Subcutaneous abdominal adipose tissue (tissue), 5 donors: ENCODE results near the gene UBL4A.

Experiments
- H3K27ac ChIP-seq: one replicate; pipeline ENCODE4 v1.7.0; 2013; ENCODE audit warnings: low read depth, mild to moderate bottlenecking, inconsistent platforms, low read length, moderate library complexity
- H3K27me3 ChIP-seq, 5 donors: one replicate each; pipeline ENCODE4 v1.7.0; 2013; ENCODE audit warnings: low read length in 5 of 5, inconsistent platforms in 1 of 5; ENCODE audit not compliant: control insufficient read depth in 5 of 5, insufficient read depth in 4 of 5
- H3K36me3 ChIP-seq, 5 donors: one replicate each; pipeline ENCODE4 v1.7.0; 2013; ENCODE audit warnings: low read length in 5 of 5; ENCODE audit not compliant: control insufficient read depth in 5 of 5, insufficient read depth in 5 of 5
- H3K4me1 ChIP-seq, 5 donors: one replicate each; pipeline ENCODE4 v1.7.0; 2013; ENCODE audit warnings: low read length in 5 of 5, mild to moderate bottlenecking in 3 of 5, moderate library complexity in 1 of 5; ENCODE audit not compliant: control insufficient read depth in 5 of 5, insufficient read depth in 5 of 5
- H3K4me3 ChIP-seq, 5 donors: one replicate each; pipeline ENCODE4 v1.7.0; 2013; ENCODE audit warnings: low read length in 5 of 5, low read depth in 1 of 5
- H3K9ac ChIP-seq, 5 donors: one replicate each; pipeline ENCODE4 v1.7.0; 2013; ENCODE audit warnings: low read length in 5 of 5, mild to moderate bottlenecking in 4 of 5, moderate library complexity in 3 of 5
- H3K9me3 ChIP-seq, 5 donors: one replicate each; pipeline ENCODE4 v1.7.0; 2013; ENCODE audit warnings: low read length in 5 of 5; ENCODE audit not compliant: control insufficient read depth in 5 of 5
- donor health status: healthy.
- donor health status: healthy.
- donor health status: healthy.
- donor health status: healthy.
- donor health status: healthy.

Gene UBL4A

DNA sequence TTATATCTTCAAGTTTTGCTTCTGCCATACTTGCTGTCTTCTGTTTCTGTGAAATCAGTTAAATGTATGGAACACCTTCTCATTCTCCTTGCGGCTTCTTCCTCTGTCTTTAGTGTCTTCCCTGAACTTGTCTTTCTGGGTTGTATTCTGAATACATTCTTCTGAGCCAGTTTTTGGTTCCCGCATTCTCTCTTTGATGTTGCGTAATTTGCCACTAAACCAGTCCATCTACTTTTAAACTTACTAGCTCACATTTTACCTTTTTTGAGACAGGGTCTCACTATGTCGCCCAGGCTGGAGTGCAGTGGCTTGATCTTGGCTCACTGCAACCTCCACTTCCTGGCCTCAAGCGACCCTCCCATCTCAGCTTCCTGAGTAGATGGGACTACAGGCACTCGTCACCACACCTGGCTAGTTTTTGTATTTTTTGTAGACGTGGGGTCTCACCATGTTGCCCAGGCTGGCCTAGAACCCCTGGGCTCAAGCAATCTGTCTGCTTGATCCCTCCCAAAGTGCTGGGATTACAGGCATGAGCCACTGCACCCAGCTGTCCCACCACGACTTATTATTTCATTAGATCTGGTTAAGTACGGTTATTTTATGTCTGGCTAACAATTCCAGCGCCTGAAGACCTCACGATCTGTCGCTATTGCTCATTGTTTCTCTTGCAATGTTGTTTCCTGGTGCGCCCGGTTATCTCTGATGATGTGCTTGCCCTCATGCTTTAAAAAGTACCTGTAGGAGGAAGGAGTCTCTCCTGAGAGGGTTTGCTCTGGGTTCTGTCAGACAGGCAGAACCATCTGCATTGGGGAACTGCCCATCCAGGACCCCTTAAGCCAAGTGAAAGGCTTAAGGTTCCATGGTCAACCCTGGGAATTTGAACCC, 39.4 kb upstream of the UBL4A start:
- no peak overlapping the region for H3K9ac ChIP-seq
- H3K9me3 ChIP-seq: no peaks in the 10 kb centered on the region
- peaks cover 1 to 10% (median 5%) of the 10 kb centered on the region in 5 donors for H3K4me1 ChIP-seq
- H3K27me3 ChIP-seq: peaks cover 0 to 8% (median 6%) of the 10 kb centered on the region in 5 donors
- H3K36me3 ChIP-seq: peaks cover 0 to 1% (median 0%) of the 10 kb centered on the region in 5 donors
- no peak overlapping the region for H3K4me3 ChIP-seq
- no peak overlapping the region for H3K27ac ChIP-seq

- Histone ChIP-seq H3K27me3 (peaks cover 0 to 12% (median 0%) of the 10 kb centered on the region in 5 donors), H3K9me3 (no peaks in the 10 kb centered on the region), H3K36me3 (no peaks in the 10 kb centered on the region), H3K27ac (no peak overlapping the region), H3K4me1 (peaks cover 0 to 25% (median 21%) of the 10 kb centered on the region in 5 donors), H3K4me3 (no peak overlapping the region), H3K9ac (no peak overlapping the region)
These were observed 33.0 kb upstream of the UBL4A start for GRCh38 chrX:154519389-154519788.

- Histone ChIP-seq H3K9ac (peak overlapping the region in 2 of 5 donors; percentile 26), H3K27me3 (peaks cover 0 to 12% (median 0%) of the 10 kb centered on the region in 5 donors), H3K9me3 (no peaks in the 10 kb centered on the region), H3K4me1 (peaks cover 0 to 25% (median 21%) of the 10 kb centered on the region in 5 donors), H3K27ac (peak overlapping the region; percentile 86), H3K36me3 (no peaks in the 10 kb centered on the region), H3K4me3 (peak overlapping the region in 4 of 5 donors; percentile 35 to 69 (median 62))
These were observed 30.8 kb upstream of the UBL4A start for GRCh38 chrX:154517101-154517781.

- peak overlapping the region in 4 of 5 donors; percentile 26 to 77 (median 56) for H3K9ac ChIP-seq
- peak overlapping the region; percentile 35 to 82 (median 64) for H3K4me3 ChIP-seq
These were observed 30.3 kb upstream of the UBL4A start for GRCh38 chrX:154516656-154517100.

GRCh38 chrX:154515966-154516655, 29.7 kb upstream of the UBL4A start, which contains the start of gene FAM3A:
TSS of gene FAM3A (minus strand) at chrX:154516232. CDS start at chrX:154515772, 460 bp downstream.
- Histone ChIP-seq H3K9me3 (no peaks in the 10 kb centered on the region), H3K4me3 (peak within 1 kb of the TSS; percentile 63 to 82 (median 66)), H3K27me3 (peaks cover 0 to 12% (median 2%) of the 10 kb centered on the region in 5 donors), H3K4me1 (peaks cover 0 to 25% (median 21%) of the 10 kb centered on the region in 5 donors), H3K36me3 (no peaks in the 10 kb centered on the region), H3K9ac (peak within 1 kb of the TSS; percentile 26 to 80 (median 76)), H3K27ac (peak within 1 kb of the TSS; percentile 86)

More at GRCh38 chrX:154516656-154517100, 30.3 kb upstream of the UBL4A start:
- Histone ChIP-seq H3K27ac (peak overlapping the region; percentile 86), H3K9me3 (no peaks in the 10 kb centered on the region), H3K27me3 (peaks cover 0 to 12% (median 2%) of the 10 kb centered on the region in 5 donors), H3K4me1 (peaks cover 0 to 25% (median 21%) of the 10 kb centered on the region in 5 donors), H3K36me3 (no peaks in the 10 kb centered on the region)

DNA sequence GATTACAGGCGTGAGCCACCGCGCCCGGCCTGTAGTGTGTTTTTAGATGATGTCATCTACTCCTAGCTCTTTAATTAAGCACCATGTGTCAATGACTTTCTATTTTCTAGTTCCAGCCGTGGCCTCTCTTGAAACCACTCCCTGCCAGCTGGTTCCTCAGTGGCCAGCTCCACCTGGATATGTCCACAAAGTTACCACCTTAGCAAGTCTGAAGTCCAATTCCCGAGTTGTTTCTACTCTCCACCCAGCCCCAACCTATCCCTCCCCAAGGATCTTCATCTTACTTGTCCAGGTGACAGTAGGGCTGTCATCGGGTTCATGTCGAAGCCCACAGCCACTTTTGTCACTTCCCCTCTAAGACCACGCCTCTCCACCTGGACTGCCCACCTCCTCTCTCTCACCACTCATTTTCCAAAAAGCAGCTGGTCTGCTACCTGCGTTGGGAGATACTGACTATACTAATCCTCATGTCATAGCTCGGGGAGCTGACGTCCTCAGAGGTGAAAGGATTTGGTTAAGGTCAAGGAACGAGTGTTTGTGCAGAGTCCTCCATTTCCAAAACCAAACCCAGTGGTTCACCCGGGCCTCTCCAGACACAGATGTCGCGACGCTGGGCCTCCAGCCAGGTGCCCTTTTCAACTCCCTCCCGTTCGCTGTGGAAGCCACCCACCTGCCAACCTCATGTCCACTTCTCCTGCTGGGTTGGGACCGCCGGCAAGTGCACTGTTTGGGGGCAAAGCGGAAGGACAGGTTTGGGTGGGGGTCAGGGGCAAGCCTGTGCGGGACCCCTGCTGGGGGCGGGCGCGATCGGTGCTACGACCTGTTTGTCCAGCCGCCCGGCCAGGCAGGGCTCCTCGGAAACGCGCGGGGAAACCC, 28.9 kb upstream of the UBL4A start:
- Histone ChIP-seq H3K36me3 (no peaks in the 10 kb centered on the region), H3K9ac (peak overlapping the region in 4 of 5 donors; percentile 69 to 80 (median 78)), H3K27ac (peak overlapping the region; percentile 74), H3K9me3 (no peaks in the 10 kb centered on the region), H3K4me1 (peaks cover 0 to 25% (median 21%) of the 10 kb centered on the region in 5 donors), H3K4me3 (peak overlapping the region; percentile 63 to 69 (median 66)), H3K27me3 (peaks cover 0 to 12% (median 2%) of the 10 kb centered on the region in 5 donors)

DNA sequence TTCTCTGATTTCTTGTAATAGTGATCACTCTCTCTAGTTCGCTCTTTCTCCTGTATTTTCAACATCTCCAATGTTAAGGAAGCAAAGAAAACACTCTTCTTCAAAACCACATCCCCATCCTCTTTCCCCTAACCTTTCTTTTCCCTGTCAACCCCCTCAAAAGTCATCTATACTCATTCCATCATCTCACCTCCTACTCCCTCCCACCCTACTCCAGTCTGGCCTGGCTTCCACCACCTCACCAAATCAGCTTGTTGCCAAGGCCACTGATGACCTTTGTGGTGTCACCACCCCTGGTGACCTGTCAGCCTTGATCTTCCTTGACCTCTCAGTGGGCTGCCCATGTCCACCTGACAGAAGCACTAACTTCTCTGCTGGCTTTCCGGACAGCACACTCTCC, 27.3 kb upstream of the UBL4A start:
- H3K9ac ChIP-seq: no peak overlapping the region
- peaks cover 0 to 25% (median 21%) of the 10 kb centered on the region in 5 donors for H3K4me1 ChIP-seq
- H3K27ac ChIP-seq: no peak overlapping the region
- peaks cover 0 to 14% (median 2%) of the 10 kb centered on the region in 5 donors for H3K27me3 ChIP-seq
- peaks cover 0 to 9% (median 3%) of the 10 kb centered on the region in 5 donors for H3K36me3 ChIP-seq
- H3K4me3 ChIP-seq: no peak overlapping the region
- peaks cover 5 to 13% (median 6%) of the 10 kb centered on the region in 5 donors for H3K9me3 ChIP-seq

DNA sequence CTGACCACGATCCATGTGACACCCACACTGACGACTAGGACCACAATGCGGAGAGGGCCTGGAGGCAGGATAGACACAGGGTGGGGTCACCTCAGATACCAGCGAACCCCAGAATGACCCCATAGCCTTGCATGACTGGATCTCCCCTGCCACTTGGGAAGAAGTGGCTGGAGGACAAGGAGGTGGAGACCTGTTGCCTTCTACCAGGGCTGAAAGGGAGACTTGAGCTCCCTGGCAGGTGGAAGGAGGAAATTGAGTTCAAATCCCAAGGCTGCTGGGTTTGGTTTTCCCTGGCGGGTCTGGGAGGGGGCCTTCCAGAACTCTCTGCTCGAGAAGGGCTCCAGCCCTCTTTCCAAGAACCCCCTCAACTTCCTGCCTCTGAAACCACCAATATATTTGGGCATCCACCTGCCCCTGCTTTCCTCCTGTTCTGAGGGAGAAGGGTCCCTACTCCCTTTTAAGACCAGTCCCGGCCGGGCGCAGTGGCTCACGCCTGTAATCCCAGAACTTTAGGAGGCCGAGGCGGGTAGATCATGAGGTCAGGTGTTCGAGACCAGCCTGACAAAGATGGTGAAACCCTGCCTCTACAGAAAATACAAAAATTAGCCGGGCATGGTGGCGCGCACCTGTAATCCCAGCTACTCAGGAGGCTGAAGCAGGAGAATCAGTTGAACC, 26.6 kb upstream of the UBL4A start:
- Histone ChIP-seq H3K36me3 (peaks cover 0 to 12% (median 6%) of the 10 kb centered on the region in 5 donors), H3K9ac (no peak overlapping the region), H3K4me1 (peaks cover 0 to 25% (median 21%) of the 10 kb centered on the region in 5 donors), H3K27me3 (peaks cover 0 to 15% (median 4%) of the 10 kb centered on the region in 5 donors), H3K27ac (no peak overlapping the region), H3K9me3 (peaks cover 5 to 14% (median 8%) of the 10 kb centered on the region in 5 donors), H3K4me3 (no peak overlapping the region)
